ENCODE results near the gene ACAP3.

ACAP3 gene

DNA sequence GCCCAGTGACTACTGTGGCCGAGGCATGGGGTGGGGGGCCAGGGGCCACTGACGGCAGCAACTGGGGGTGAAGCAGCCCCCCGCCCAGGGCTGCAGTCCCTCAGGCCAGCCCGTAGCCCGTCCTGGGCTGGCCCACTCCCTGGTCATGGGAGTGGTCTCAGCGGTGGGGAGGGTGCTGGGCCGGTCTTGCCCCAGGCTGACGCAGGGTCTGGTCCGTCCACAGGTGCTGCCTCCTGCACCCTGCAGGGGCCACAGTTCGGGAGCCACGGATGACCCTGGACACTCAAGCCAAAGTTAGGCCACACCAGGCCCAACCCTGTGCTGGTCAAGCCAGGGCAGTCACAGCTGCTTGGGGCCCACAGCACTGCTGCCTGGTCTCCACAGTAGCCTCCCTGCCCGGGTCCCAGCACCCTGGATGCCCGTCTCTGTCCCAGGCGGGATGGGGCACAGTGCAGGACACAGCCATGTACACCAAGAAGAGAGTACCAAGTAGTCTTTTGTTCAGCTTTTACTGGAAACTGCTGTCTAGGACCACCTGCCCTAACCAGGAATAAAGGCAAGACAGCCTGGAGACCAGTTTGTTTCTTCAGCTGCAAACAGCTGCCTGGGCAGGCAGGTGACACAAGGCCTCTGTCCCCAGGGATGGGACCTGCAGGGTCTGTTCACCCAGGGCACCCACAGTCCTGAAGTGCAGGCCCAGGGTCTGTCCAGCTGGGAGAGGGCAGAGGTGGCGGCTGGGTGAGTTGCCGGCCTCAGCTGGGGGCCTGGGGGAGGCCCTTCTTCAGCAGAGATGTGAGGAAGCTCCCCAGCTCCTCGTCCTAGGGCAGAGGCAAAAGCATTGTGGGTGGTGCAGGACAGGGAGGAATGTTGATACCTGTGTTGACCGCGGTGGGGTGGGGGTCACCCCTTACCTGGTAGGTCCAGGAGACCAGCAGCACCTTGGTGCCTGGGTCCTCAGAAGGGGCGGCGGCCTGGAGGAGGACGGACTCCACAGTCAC, 3.7 kb upstream of the ACAP3 start:
- TF ChIP-seq TEAD4 (IDR thresholded peaks at IDR 0.05) (no peak), RAD21 (IDR thresholded peaks at IDR 0.05; ENCODE audit: low read depth) (no peak), EP300 (IDR thresholded peaks at IDR 0.05; ENCODE audit: borderline replicate concordance) (no peak)

DNA sequence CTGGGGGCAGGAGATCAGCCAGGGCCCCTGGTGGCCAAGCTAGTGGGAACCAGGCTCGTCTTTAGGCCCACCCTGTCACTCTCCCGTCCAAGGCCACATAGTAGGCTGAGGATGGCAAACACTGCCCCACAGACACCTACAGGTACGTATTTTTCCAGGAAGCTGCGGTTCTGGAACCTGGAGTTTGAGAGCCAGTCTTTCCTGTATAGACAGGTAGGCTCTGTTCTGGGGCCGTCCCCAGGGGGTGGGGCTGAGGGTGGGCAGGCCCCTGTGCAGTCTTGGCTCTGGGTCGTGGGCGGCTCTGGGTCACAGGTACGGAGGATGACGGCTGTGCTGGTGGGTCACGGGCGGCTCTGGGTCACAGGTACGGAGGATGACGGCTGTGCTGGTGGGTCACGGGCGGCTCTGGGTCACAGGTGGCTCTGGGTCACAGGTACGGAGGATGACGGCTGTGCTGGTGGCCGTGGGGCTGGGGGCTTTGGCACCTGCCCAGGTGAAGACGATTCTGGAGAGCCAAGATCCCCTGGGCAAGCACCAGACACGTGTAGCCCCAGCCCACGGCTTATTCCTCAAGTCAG, 2.8 kb upstream of the ACAP3 start:
- no peak for TF ChIP-seq REST (IDR thresholded peaks at IDR 0.05; ENCODE audit: low read depth)
- TF ChIP-seq FOXM1 (IDR thresholded peaks at IDR 0.05; ENCODE audit: borderline replicate concordance, low read depth) = no peak
- no peak for TF ChIP-seq TCF12 (IDR thresholded peaks at IDR 0.05; ENCODE audit: low read depth)
- TF ChIP-seq CREB1 (IDR thresholded peaks at IDR 0.05; ENCODE audit: low read depth) = no peak
- no peak for TF ChIP-seq RAD21 (IDR thresholded peaks at IDR 0.05; ENCODE audit: low read depth)
- TF ChIP-seq MAX (IDR thresholded peaks at IDR 0.05) = no peak
- TF ChIP-seq CEBPB (IDR thresholded peaks at IDR 0.05) = no peak
- no peak for TF ChIP-seq NFIC (IDR thresholded peaks at IDR 0.05)
- TF ChIP-seq EP300 (IDR thresholded peaks at IDR 0.05; ENCODE audit: borderline replicate concordance) = no peak
- TF ChIP-seq TEAD4 (IDR thresholded peaks at IDR 0.05) = no peak
- no peak for TF ChIP-seq ZBTB7A (IDR thresholded peaks at IDR 0.05; ENCODE audit: low read depth)
- no peak for TF ChIP-seq YY1 (IDR thresholded peaks at IDR 0.05; ENCODE audit: low read depth)
- no peak for TF ChIP-seq TAF1 (IDR thresholded peaks at IDR 0.05; ENCODE audit: low read depth)

DNA sequence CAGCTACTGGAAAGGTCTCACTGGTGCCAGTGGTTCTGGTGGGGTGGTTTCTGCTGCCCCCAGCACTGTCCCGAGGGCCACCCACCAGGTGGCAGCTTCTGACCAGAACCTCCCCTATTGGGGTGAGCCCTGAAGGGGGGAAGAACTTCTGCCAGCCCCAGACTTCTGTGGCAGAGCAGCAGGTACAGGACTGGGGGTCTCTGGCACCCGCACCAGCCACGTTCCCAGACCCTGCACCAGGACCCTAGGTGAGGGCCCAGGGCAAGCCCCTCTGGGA, 2.3 kb upstream of the ACAP3 start:
- TF ChIP-seq EGR1 (IDR thresholded peaks at IDR 0.05) = no peak
- no peak for TF ChIP-seq YY1 (IDR thresholded peaks at IDR 0.05; ENCODE audit: low read depth)
- no peak for TF ChIP-seq RAD21 (IDR thresholded peaks at IDR 0.05; ENCODE audit: low read depth)
- TF ChIP-seq TAF1 (IDR thresholded peaks at IDR 0.05; ENCODE audit: low read depth) = no peak
- TF ChIP-seq ZBTB7A (IDR thresholded peaks at IDR 0.05; ENCODE audit: low read depth) = peak; percentile 16; the same call in 1 of the 2 replicates
- no peak for TF ChIP-seq NFIC (IDR thresholded peaks at IDR 0.05)
- TF ChIP-seq REST (IDR thresholded peaks at IDR 0.05; ENCODE audit: low read depth) = no peak
- no peak for TF ChIP-seq CREB1 (IDR thresholded peaks at IDR 0.05; ENCODE audit: low read depth)
- no peak for TF ChIP-seq TCF12 (IDR thresholded peaks at IDR 0.05; ENCODE audit: low read depth)

GRCh38 chr1:1309251-1310108, 1.8 kb upstream of the ACAP3 start:
- TF ChIP-seq ZBTB7A (IDR thresholded peaks at IDR 0.05; ENCODE audit: low read depth) = 0 out of 2 replicates have a peak, but pooled peaks have one; percentile 45
- TF ChIP-seq USF1 (IDR thresholded peaks at IDR 0.05) = no peak
- TF ChIP-seq TAF1 (IDR thresholded peaks at IDR 0.05; ENCODE audit: low read depth) = 0 out of 2 replicates have a peak, but pooled peaks have one; percentile 12

GRCh38 chr1:1308756-1309250, 1.1 kb upstream of the ACAP3 start:
- no peak for TF ChIP-seq FOXM1 (IDR thresholded peaks at IDR 0.05; ENCODE audit: borderline replicate concordance, low read depth)
- TF ChIP-seq RAD21 (IDR thresholded peaks at IDR 0.05; ENCODE audit: low read depth) = no peak
- no peak for TF ChIP-seq USF1 (IDR thresholded peaks at IDR 0.05)
- no peak for TF ChIP-seq CREB1 (IDR thresholded peaks at IDR 0.05; ENCODE audit: low read depth)
- no peak for TF ChIP-seq NFIC (IDR thresholded peaks at IDR 0.05)
- TF ChIP-seq REST (IDR thresholded peaks at IDR 0.05; ENCODE audit: low read depth) = no peak
- TF ChIP-seq MAX (IDR thresholded peaks at IDR 0.05) = no peak
- TF ChIP-seq TAF1 (IDR thresholded peaks at IDR 0.05; ENCODE audit: low read depth) = no peak
- TF ChIP-seq YY1 (IDR thresholded peaks at IDR 0.05; ENCODE audit: low read depth) = no peak
- no peak; the same call in 1 of the 2 replicates for TF ChIP-seq TCF12 (IDR thresholded peaks at IDR 0.05; ENCODE audit: low read depth)
- TF ChIP-seq TEAD4 (IDR thresholded peaks at IDR 0.05) = no peak
- TF ChIP-seq EP300 (IDR thresholded peaks at IDR 0.05; ENCODE audit: borderline replicate concordance) = no peak
- TF ChIP-seq EGR1 (IDR thresholded peaks at IDR 0.05) = no peak
- TF ChIP-seq ZBTB7A (IDR thresholded peaks at IDR 0.05; ENCODE audit: low read depth) = no peak
- no peak for TF ChIP-seq CEBPB (IDR thresholded peaks at IDR 0.05)

All from Ishikawa (cell line).